Mucosa of rectum (tissue), 2 donors: Measurements from ENCODE around the gene MICOS13.

Experiments
- H3K27ac ChIP-seq, 2 donors: one replicate each; pipeline ENCODE4 v1.7.0; 2013; ENCODE audit warnings: inconsistent platforms in 2 of 2, low read depth in 2 of 2, low read length in 2 of 2
- H3K27me3 ChIP-seq, 2 donors: one replicate each; pipeline ENCODE4 v1.7.0; 2013; ENCODE audit warnings: low read length in 2 of 2; ENCODE audit not compliant: control insufficient read depth in 2 of 2, insufficient read depth in 2 of 2
- H3K36me3 ChIP-seq, 2 donors: one replicate each; pipeline ENCODE4 v1.7.0; 2013; ENCODE audit warnings: low read length in 2 of 2; ENCODE audit not compliant: control insufficient read depth in 2 of 2, insufficient read depth in 2 of 2
- H3K4me1 ChIP-seq, 2 donors: one replicate each; pipeline ENCODE4 v1.7.0; 2013; ENCODE audit warnings: low read length in 2 of 2, mild to moderate bottlenecking in 1 of 2; ENCODE audit not compliant: control insufficient read depth in 2 of 2, insufficient read depth in 2 of 2
- H3K4me3 ChIP-seq, 2 donors: one replicate each; pipeline ENCODE4 v1.7.0; 2013; ENCODE audit warnings: low read length in 2 of 2
- H3K9ac ChIP-seq, 2 donors: one replicate each; pipeline ENCODE4 v1.7.0; 2013; ENCODE audit warnings: low read length in 2 of 2, low read depth in 1 of 2, mild to moderate bottlenecking in 1 of 2
- H3K9me3 ChIP-seq, 2 donors: one replicate each; pipeline ENCODE4 v1.7.0; 2013; ENCODE audit warnings: low read length in 2 of 2; ENCODE audit not compliant: control insufficient read depth in 2 of 2
- donor health status: healthy.
- donor health status: Normal muscosa, but diverticular disease.

The MICOS13 gene

GRCh38 chr19:5645409-5645808 lies 34.9 kb downstream of the MICOS13 start:
- H3K9ac ChIP-seq: no peak overlapping the region
- no peaks in the 10 kb centered on the region for H3K9me3 ChIP-seq
- H3K4me1 ChIP-seq: no peaks in the 10 kb centered on the region
- no peaks in the 10 kb centered on the region for H3K27me3 ChIP-seq
- H3K4me3 ChIP-seq: no peak overlapping the region
- H3K36me3 ChIP-seq: peaks cover 66 to 78% of the 10 kb centered on the region in 2 donors
- H3K27ac ChIP-seq: no peak overlapping the region

GRCh38 chr19:5644037-5644436 lies 36.3 kb downstream of the MICOS13 start:
- Histone ChIP-seq H3K9ac (no peak overlapping the region), H3K27ac (no peak overlapping the region), H3K4me1 (no peaks in the 10 kb centered on the region), H3K9me3 (no peaks in the 10 kb centered on the region), H3K36me3 (peaks cover 59 to 69% of the 10 kb centered on the region in 2 donors), H3K27me3 (no peaks in the 10 kb centered on the region), H3K4me3 (no peak overlapping the region)

GRCh38 chr19:5643060-5643459 lies 37.3 kb downstream of the MICOS13 start:
- no peak overlapping the region for H3K27ac ChIP-seq
- H3K9me3 ChIP-seq: no peaks in the 10 kb centered on the region
- no peak overlapping the region for H3K4me3 ChIP-seq
- no peak overlapping the region for H3K9ac ChIP-seq
- peaks cover 54 to 64% of the 10 kb centered on the region in 2 donors for H3K36me3 ChIP-seq
- H3K27me3 ChIP-seq: no peaks in the 10 kb centered on the region
- no peaks in the 10 kb centered on the region for H3K4me1 ChIP-seq

- H3K4me1 ChIP-seq: no peaks in the 10 kb centered on the region
- peaks cover 46 to 59% of the 10 kb centered on the region in 2 donors for H3K36me3 ChIP-seq
- no peak overlapping the region for H3K27ac ChIP-seq
- H3K9me3 ChIP-seq: no peaks in the 10 kb centered on the region
- H3K27me3 ChIP-seq: no peaks in the 10 kb centered on the region
- H3K4me3 ChIP-seq: no peak overlapping the region
- no peak overlapping the region for H3K9ac ChIP-seq
Measured at GRCh38 chr19:5642204-5642603, 38.1 kb downstream of the MICOS13 start.

- H3K36me3 ChIP-seq: peaks cover 36 to 48% of the 10 kb centered on the region in 2 donors
- H3K9me3 ChIP-seq: no peaks in the 10 kb centered on the region
- H3K4me3 ChIP-seq: no peak overlapping the region
- no peaks in the 10 kb centered on the region for H3K4me1 ChIP-seq
- no peak overlapping the region for H3K9ac ChIP-seq
- H3K27ac ChIP-seq: no peak overlapping the region
- no peaks in the 10 kb centered on the region for H3K27me3 ChIP-seq
Measured at GRCh38 chr19:5641171-5641570, 39.1 kb downstream of the MICOS13 start.

- Histone ChIP-seq H3K9ac (no peak overlapping the region), H3K36me3 (peaks cover 14 to 29% of the 10 kb centered on the region in 2 donors), H3K27me3 (no peaks in the 10 kb centered on the region), H3K4me1 (peaks cover 0 to 3% of the 10 kb centered on the region in 2 donors), H3K4me3 (no peak overlapping the region), H3K27ac (no peak overlapping the region), H3K9me3 (no peaks in the 10 kb centered on the region)
Measured at GRCh38 chr19:5637971-5638370, 42.3 kb downstream of the MICOS13 start.

- H3K4me3 ChIP-seq: no peak overlapping the region
- peaks cover 0 to 26% of the 10 kb centered on the region in 2 donors for H3K36me3 ChIP-seq
- peaks cover 3 to 11% of the 10 kb centered on the region in 2 donors for H3K4me1 ChIP-seq
- H3K9ac ChIP-seq: no peak overlapping the region
- H3K27me3 ChIP-seq: no peaks in the 10 kb centered on the region
- no peak overlapping the region for H3K27ac ChIP-seq
- no peaks in the 10 kb centered on the region for H3K9me3 ChIP-seq
Measured at GRCh38 chr19:5635427-5635826, 44.9 kb downstream of the MICOS13 start.

- Histone ChIP-seq H3K9me3 (no peaks in the 10 kb centered on the region), H3K36me3 (peaks cover 10 to 44% of the 10 kb centered on the region in 2 donors), H3K4me3 (no peak overlapping the region), H3K27me3 (no peaks in the 10 kb centered on the region), H3K9ac (no peak overlapping the region), H3K4me1 (peaks cover 6 to 20% of the 10 kb centered on the region in 2 donors), H3K27ac (no peak overlapping the region)
Measured at GRCh38 chr19:5632657-5633056, 47.7 kb downstream of the MICOS13 start.

GRCh38 chr19:5632241-5632612 lies 48.1 kb downstream of the MICOS13 start:
- no peak overlapping the region for H3K27ac ChIP-seq
- no peak overlapping the region for H3K9ac ChIP-seq
- H3K4me3 ChIP-seq: no peak overlapping the region
- H3K9me3 ChIP-seq: no peaks in the 10 kb centered on the region
- H3K36me3 ChIP-seq: peaks cover 14 to 45% of the 10 kb centered on the region in 2 donors
- H3K27me3 ChIP-seq: no peaks in the 10 kb centered on the region
- H3K4me1 ChIP-seq: peaks cover 6 to 22% of the 10 kb centered on the region in 2 donors

- Histone ChIP-seq H3K4me1 (peaks cover 6 to 22% of the 10 kb centered on the region in 2 donors), H3K9me3 (no peaks in the 10 kb centered on the region), H3K9ac (no peak overlapping the region), H3K27ac (no peak overlapping the region), H3K4me3 (no peak overlapping the region), H3K36me3 (peaks cover 14 to 50% of the 10 kb centered on the region in 2 donors), H3K27me3 (no peaks in the 10 kb centered on the region)
Measured at GRCh38 chr19:5631567-5632240, 48.6 kb downstream of the MICOS13 start.
